ENCODE measurements around the gene PKP4.

PKP4 gene

DNA sequence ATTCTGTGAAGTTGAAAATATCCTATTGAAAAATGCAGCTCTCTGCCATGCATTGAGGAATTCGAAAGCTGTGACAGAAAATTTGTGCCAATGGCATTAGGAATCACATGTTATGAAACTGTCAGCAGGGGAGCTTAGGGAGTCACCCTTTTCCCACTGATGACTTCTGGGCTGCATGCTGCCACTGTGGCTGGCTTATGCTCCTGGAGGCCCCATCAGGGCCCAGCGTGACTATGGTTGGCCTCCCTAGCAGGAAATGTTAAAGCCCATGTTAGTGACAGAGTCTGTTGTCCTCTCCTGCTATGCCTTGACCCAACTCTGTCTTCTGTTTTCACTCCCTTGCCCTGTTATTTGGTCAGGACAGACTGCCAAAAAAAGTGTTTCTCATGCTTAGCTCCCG is 198.9 kb downstream of the PKP4 start:
- no peak for DNase-seq

DNA sequence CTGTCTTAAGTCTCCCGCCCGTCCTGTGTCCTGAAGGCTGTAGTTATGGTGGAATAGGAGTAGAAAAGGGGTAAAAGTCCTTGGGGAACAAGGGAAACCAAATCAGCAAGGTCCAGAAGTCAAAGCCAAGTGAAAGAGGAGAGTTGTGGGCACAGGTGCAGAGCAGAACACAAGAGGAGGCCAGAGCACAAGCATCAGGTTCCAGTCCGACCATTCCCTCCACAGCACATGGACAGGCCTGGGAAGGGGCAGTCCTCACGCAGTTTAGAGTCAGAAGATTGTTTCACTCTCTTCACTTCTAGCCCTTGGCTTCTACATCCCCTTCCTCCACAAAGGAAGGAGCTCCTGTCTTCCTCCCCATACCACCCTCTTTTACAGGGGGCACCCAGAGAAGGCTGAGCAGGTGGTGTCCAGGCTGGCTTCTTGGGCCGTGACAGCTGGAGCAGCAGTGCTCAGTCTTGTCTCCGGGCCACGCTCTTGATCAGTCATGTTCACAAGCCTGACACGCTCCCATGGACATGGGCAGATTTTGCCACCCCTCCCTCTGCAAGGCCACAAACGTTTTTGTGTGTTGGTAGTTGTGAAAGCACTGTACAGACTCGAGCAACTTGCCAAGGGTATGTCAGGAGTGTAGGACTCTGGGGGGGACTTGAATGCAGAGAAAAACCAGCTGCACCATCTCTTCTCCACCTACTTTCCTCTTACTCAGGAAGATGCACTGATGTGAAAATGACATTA is 199.9 kb downstream of the PKP4 start:
- DNase-seq, result no peak

DNA sequence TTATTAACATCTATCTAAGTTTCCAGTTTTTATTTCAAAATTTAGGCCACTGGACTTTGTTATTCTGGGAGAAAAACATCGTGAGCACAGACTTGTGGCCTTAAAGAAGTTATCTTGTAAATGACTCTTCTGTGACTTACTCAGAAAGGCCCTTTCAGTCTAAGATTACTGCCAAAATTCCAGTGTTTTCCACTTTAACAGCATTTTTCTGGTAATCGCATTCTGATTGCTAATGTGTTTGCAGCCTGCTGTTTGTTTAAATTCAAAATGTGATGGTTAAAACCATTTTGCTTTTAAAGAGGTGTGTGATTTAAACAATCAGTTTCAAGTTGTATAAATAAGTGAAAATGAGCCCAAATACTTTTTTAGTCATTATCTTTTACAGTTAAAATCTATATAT is 201.6 kb downstream of the PKP4 start:
- DNase-seq, result no peak

DNA sequence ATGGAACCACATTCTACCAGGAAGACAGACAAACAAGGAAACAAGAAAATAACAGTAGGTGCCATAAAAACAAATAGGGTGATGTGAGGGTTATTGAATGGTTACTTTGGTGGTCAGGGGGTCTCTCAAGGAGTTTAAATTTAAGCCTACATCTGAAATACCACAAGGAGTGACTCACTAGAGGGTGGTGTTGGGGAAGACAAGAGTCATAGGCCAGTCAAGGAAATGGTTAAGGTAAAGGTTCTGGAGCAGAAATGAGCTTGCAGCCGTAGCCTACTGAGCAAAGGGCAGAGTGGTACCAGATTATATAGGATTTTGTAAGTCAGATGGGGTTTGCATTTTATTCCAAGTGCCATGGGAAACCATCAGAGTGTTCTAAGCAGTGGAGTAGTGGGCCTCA is 202.7 kb downstream of the PKP4 start:
- DNase-seq, result no peak

DNA sequence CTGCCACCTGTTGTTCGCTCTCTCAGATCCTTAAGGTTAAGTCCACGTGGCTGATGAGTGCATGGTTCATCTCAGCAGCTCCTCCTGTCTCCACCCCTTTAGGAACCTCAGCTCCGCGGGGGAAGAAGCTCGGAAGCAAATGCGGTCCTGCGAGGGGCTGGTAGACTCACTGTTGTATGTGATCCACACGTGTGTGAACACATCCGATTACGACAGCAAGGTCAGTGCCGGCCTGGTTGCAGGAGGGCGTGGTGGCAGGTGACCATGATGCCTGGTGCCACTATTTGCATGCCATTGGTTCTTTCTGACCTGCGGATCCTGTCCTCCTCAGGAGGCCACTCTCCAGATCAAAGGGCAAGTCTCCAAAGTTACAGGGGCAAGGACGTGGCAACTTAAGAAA is 204.5 kb downstream of the PKP4 start:
- no peak for DNase-seq

DNA sequence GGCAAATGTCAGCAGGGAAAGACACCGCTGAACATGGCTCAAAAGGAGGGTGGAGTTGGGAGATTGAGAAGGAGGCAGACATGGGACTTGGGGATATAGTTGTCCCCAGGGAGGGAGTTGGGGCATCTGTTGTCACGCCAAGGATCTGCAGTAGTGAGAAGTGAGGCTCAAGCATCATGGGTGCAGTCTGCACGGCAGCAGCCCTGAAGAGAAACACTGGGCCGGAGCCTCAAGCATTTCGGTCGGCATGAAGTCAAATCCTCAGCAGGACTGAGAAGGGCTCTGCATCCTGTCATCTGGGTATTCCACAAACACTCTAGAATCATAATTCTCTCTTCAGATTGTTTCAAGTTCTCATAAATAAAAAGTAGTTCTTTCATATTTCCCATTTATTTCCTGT is 205.7 kb downstream of the PKP4 start:
- DNase-seq, result no peak

DNA sequence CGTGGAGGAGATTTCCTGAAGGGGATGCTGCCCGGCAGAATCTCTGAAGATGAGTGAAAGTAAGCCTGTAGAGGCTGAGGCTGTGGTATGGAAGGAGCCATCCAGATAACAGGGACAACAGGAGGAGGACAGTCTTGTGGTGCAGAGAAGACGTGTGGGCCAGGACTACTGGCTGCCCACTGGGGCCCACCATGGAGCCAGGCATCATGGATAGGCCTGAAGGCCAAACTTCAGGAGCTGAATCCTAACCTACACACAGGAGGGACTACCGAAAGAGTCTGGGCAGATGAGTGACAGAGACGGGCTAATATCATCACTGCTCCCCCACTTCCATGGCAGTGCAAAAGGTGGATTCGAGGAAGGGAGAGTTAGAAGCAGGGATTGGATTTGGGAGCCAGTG is 207.0 kb downstream of the PKP4 start:
- no peak for DNase-seq

DNA sequence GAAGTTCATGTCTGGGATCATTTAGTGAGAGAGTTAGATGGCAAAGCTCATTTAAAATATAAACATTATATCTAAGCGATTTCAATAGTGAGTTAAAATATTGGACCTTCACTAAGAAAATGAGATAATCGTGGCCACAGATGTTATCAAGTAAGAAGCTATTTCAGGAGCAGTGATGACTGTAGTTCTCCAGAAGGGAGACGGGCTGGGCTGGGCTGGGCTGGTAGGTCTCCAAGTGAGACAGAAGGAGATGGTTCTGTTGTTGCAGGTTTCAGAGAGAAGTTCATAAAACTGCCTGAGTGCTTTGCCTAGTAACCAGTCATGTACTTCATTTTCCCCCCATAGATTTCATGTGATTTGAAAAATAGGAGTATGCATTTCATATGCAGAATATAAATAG is 208.2 kb downstream of the PKP4 start:
- no peak for DNase-seq

DNA sequence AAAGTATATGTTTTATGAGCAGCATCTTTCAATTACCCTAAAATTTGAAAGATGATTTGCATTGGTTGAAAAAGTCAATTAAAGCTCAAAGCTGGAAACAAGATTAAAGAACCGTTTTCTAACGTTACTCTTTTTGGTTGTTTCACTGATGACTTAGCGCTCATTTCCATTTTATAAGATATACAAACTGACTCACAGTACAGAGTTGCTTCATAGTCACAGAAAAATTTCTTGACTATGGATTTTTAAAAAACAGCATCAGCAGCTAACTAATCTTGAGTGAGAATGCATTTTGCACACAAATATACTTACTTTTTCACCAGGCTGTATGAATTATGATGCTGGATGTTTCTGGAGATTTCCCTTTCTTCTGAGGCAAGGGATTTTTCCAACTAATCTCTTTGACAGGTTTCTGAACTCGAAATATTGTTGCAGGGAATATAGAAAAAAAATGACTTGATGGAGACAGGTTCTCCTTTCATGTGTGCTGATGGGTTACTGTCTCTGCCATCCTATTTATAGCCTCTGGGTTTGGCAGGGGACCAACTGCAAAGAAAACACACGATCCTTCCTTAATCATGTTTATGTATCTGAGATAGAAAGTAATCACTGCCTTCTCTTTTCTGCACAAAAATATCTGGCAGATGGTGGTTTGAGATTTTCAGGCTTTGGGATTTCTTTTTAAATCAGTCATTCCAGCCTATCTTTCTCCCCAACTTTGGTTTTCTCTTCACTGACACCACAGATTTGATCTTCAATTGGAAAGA is 209.0 kb downstream of the PKP4 start:
- DNase-seq, result no peak

DNA sequence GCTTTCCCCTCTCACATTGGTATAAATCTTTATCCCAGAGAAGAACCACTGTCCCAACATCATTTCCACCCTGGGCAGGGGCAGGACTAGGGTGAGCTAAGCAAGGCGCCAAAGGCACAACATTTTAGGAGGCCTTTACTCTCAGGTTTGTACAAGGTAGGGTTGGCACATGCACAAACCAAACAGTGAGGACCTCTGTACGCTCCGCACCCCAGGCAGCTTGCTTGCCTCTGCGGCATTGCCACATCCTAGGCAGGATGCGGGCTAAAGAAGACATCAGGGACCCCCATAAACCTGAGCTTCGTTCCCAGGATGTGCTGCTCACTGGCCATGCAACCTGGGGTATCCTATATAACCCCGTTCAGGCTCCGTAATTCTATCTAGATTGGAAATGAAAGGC is 210.2 kb downstream of the PKP4 start:
- DNase-seq, result no peak

DNA sequence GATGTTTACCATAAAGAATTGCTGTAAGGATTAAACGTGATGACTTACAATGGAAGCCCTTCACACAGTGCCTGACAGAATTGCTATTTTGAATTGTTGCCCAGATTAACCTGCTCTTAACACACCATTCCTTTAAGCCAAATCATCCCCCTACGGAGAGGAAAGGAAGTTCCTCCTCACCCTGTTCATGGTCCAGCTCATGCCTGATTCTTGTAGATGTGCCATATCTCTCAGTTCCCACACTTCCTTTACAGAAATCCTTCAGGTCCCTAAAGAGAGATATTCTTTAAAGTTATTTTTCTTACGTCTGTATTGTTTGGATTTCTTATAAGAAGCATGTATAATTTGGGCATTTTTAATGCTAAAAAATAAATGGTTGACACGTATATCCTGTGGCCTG is 210.8 kb downstream of the PKP4 start:
- no peak for DNase-seq

DNA sequence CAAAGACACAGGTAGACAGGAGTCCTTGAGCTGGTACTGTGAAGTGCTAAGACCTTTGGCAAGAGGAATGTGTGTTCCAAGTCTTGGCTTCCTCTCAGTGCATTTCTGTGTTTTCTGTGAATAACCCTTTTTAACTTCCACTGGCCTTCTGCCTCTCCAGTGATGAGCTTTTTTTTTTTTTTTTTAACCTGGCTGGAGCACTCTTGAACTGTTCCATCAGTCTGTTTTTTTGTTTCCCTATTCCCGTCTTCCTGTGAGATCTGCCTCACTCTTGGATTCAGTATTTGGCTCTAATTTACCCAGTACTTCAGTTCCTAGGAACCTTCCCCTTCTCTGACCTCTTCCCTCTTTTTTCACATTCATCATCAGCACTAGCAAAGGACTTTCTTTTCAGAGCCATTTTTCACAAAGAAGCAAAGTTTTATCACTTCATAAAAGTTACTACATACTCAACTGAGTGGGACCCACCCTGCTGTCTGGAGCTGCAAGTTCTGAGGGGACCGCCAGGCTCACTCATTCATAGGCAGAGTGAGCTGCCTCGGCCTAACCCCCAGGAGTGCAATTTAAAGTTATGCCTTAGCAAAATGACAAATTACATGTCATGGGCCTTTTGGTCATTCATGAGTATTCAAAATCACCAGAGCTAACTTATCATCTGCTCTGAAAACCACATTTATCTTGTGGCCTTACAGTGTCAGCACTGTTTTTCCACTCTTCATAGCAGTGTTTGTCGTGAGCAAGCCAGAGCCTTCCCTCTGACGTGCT is 211.4 kb downstream of the PKP4 start:
- no peak for DNase-seq

DNA sequence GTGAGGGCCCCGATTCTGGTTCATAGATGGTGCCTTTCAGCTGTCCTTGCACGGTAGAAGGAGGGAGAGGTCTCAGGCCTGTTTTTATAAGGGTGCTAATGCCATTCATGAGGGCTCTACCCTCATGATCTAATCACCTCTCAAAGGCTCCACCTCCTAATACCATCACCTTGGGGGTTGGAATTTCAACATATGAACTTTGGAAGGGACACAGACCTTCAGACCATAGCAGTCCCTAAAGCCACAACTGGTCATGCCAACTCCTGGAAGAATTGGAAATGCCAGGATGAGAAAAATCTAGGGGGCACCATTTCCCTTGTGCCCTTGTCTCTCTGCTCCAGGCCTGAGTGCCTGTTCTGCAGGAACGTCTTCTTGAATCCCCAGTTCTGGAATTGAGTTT is 213.5 kb downstream of the PKP4 start:
- DNase-seq, result no peak

DNA sequence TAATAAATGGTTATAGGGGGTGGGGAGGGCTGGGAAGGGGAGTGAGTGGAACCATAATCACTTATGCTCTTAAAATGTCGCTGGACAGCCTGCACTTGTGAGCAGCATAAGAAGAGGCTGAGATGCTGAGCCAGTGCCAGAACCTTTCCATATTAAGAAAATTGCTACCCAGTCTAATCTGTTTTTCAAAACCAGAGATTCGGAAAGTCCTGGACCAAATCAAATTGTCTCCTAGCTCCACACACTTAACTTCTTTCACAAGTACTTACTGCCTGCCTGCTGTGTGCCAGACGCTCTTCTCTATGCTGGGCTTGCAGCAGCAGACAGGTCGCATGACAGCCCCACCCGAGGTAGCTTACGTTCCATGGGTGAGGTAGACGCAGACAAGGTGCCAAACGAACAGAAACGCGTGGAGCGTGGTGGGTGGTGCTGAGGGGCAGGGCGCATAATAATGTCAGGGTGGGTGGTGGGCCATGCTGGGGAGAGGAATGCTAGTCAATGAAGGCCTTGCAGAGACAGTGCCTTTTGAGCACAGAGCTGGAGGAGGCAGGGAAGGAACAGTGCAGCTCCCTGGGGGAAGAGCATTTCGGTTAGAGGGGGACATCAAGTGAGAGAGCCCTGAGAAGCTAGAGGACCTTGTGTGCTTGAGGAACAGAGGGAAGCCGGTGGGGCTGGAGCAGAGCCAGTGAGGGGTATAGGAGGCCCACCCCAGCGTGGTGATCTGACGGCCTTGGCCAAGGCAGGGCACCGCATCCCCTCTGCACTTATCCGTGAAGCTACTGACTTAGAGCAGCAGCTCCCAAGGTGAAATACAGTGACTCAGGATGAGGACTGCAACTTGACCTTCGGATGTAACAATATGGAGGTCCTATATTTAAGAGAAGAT is 214.9 kb downstream of the PKP4 start:
- DNase-seq, result no peak

DNA sequence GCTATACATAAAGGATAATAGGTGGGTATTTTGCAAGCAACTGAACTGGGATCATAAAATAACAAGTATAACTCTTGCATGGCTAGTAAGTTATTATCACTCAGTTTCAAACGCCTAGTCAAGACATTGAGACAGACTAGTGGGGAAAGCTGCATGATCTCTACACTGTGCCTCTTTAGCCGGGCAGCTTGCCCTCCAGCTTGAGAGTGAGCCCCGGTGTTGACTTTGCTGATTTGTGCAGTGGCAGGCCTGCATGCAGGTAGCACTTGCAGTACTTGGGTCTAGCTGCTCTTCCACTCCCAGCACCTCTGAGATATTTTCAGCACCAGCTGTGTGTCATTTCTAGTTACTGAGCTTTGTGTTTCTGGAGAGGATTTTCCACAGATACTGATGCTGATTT is 219.5 kb downstream of the PKP4 start:
- no peak for DNase-seq

DNA sequence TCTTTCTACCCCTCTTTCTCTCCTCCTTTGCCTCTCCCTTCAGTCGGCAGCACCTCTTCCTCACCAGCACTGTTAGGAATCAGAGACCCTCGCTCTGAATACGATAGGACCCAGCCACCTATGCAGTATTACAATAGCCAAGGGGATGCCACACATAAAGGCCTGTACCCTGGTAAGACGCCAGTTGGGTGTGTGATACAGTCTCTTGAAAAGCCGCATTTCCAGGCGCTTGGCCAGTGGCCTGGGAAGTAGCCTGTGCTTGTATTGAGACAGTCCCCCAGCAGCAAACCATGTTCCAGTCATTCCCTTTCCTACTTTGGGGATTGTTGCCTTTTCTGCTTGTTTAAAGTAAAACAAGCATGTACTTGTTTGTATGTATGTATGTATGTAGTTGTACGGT is 219.9 kb downstream of the PKP4 start:
- DNase-seq, result no peak

DNA sequence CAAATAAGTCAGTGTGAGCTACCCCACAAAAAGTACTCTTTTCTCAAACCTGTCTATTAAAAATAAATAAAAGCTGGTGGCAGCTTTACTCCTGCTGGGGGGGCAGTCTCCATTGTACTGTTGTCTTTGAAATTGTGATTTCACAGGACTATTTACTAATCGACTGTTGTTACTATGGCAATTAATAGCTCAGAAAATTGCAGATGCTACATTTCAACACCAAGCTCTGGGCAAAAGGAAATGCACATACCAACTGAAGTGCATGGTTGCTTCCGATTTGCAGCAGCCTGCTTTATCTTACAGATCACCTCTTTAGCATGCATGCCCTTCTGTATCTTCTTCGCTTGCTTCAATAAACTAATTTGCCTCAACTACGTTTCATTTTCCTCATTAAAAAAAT is 220.8 kb downstream of the PKP4 start:
- peak; percentile 92 for DNase-seq

DNA sequence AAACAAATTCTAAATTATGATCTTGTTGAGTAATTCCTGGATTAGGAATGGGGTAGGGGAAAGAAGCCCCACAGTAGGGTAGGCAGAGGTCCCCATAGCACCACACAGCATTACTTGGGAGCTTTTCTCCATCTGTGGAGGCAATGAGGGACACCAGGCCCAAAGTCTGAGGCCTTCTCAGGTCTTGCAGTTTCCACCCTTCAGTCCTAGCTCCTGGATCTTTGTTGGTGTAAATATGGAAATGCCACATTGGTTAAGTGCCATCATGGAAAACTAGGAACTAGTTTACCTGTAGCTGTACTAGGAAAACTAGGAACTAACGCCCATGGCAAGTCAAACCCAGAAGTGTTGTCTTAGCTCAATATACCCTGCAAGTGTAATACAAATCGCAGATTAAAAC is 225.1 kb downstream of the PKP4 start:
- DNase-seq, result no peak

DNA sequence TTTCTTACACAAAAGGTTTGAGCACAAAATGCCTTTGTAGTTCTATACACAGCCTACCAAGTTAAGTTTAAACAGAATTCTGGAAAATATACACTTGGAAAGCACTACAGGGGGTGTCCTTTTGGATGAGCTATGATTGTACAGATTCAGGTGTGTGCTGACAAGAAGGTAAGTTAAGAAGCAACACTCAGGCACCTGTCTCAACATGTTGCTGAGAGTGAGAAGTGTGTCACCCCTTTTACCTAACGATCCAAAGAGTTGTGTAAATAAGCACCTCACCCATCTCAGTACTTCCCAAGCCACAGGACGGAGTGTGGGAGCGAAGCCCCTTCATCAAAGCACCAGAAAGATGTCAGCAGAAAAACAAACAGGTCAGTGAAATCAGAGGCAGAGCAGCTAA is 228.9 kb downstream of the PKP4 start:
- DNase-seq, result no peak

DNA sequence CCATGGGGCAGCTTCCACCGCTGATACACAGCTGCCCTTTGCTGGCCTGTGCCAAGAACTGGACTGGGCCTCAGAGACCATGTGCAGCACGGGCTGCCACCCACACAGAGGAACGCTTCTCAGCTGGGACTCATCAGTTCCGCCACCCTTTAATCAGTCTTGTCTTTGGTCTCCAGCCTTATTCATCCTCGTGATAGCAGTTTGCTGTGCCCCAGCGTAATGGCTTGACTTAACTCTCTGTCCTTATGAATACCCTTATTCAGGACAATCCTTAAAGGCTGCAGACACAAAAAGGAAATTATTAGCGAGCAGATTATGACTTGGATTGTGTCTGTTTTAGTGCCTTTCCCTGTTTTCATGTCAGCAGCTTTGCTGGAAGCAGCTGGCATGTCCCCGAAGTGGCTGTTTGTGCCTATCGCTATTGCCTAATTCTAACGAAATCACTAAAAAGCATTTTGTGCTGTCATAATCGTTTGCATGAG is 229.5 kb downstream of the PKP4 start:
- DNase-seq, result no peak

DNA sequence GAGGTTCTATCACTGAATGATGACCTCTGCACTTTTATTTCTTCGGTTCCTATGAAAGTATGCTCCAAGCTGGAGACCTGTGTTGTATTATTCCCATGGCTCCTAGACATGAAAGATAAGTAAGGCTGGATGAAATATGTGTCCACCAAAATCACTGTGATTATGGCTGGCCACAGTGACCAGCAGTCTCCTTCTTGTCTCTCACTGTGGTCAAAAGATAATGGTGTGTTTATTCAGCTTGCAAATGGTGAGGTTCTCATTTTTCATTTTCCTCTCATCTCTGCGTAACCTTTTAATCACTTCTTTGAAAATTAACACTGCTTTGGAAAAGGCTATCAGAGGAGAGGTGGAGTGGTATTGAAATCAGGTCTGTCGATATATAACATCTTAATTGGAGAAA is 230.6 kb downstream of the PKP4 start:
- DNase-seq, result no peak

DNA sequence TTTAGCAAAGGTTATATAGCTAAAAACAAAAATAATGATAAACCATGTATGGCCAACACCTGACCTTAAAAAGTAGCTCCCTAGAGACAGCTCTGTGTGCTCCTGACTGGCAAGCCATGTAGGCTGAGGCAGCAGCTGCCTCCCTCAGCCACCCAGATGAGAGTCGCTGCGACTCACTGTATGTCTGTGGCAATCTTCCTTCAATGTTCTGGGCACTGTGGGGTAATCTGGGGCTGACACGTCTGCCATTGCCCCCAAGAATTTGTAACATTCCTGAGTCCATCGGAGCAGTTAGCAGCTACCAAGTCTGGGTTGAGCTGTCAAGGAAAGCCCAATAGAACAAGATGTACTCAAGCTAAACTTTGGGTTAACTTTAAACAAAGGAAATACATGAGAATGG is 232.0 kb downstream of the PKP4 start:
- no peak for DNase-seq

DNA sequence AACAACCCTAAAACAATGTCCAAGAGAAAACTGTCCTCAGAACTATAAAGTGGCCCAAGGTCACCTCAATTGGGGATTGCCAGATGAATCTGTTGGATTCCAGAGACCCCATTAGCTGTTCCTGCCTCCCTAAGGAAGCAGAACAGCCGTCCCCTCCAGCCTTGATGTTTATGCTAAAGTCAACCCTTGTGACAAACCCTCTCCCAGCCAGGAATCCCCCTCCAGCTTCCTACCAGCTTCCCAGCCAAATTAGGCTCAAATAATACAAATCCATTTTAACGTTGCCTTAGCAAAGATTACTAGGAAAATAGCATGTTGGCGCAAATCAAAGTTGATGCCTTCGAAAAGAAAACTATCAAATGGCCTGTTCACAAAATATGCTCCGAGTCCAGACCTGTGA is 232.6 kb downstream of the PKP4 start:
- no peak for DNase-seq

Data from NCI-H748 treated with DMSO at 0.1 percent for 48 hours (cell line).